HepG2 (cell line): ENCODE results near the gene CLPTM1. TPM values are rescaled to one million over a fixed set of nuclear protein-coding genes. Genes with fewer than 3 reads are reported as not detected.

Experiments
- CEBPG ChIP-seq: IDR thresholded peaks from 2 replicates; pipeline ENCODE4 v1.6.1; 2016
- HNF4A ChIP-seq: sonication (generic); formaldehyde crosslinking; IDR thresholded peaks from 2 replicates; pipeline ENCODE4 v1.4.0; 2020; ENCODE audit warnings: missing genetic modification reagents
- HNRNPL ChIP-seq: fragments of 200-400 bp; formaldehyde crosslinking; IDR thresholded peaks from 2 replicates; pipeline ENCODE4 v1.6.1; 2017; ENCODE audit warnings: mild to moderate bottlenecking, low read depth, low read length
- IKZF1 ChIP-seq: fragments of 450-650 bp; IDR thresholded peaks from 2 replicates; pipeline ENCODE4 v1.7.1; 2016
- MAFG ChIP-seq: sonication (generic); formaldehyde crosslinking; IDR thresholded peaks from 2 replicates; pipeline ENCODE4 v1.5.1; 2020; ENCODE audit warnings: mild to moderate bottlenecking, missing genetic modification reagents
- MED1 ChIP-seq: sonication (generic); formaldehyde crosslinking; IDR thresholded peaks from 2 replicates; pipeline ENCODE4 v1.4.0; 2020; ENCODE audit warnings: missing genetic modification reagents
- MTA1 ChIP-seq: sonication (generic); formaldehyde crosslinking; IDR thresholded peaks from 2 replicates; pipeline ENCODE4 v1.4.0; 2020; ENCODE audit warnings: missing genetic modification reagents, mild to moderate bottlenecking, borderline replicate concordance
- MYNN ChIP-seq: sonication (generic); formaldehyde crosslinking; IDR thresholded peaks from 2 replicates; pipeline ENCODE4 v1.4.0; 2020; ENCODE audit warnings: mild to moderate bottlenecking, low read depth, missing genetic modification reagents
- RCOR2 ChIP-seq: IDR thresholded peaks from 2 replicates; pipeline ENCODE4 v1.6.1; 2016; ENCODE audit warnings: missing biosample characterization, missing genetic modification reagents
- SALL1 ChIP-seq: sonication (generic); formaldehyde crosslinking; IDR thresholded peaks from 2 replicates; pipeline ENCODE4 v1.8.0; 2022; ENCODE audit warnings: mild to moderate bottlenecking, missing genetic modification reagents
- SETDB1 ChIP-seq: sonication (generic); formaldehyde crosslinking; IDR thresholded peaks from 2 replicates; pipeline ENCODE4 v1.5.1; 2020; ENCODE audit warnings: missing genetic modification reagents, mild to moderate bottlenecking, borderline replicate concordance
- SOX5 ChIP-seq: IDR thresholded peaks from 2 replicates; pipeline ENCODE4 v1.6.1; 2016; ENCODE audit warnings: borderline replicate concordance
- SP2 ChIP-seq: sonication (generic); formaldehyde crosslinking; IDR thresholded peaks from 2 replicates; pipeline ENCODE4 v1.5.1; 2020; ENCODE audit warnings: mild to moderate bottlenecking, missing genetic modification reagents
- ZBTB33 ChIP-seq: sonication (generic); formaldehyde crosslinking; IDR thresholded peaks from 2 replicates; pipeline ENCODE4 v1.4.0; 2020; ENCODE audit warnings: missing genetic modification reagents
- ZBTB38 ChIP-seq: sonication (generic); formaldehyde crosslinking; IDR thresholded peaks from 2 replicates; pipeline ENCODE4 v1.5.1; 2020; ENCODE audit warnings: mild to moderate bottlenecking, missing genetic modification reagents
- ZBTB42 ChIP-seq: sonication (generic); formaldehyde crosslinking; IDR thresholded peaks from 2 replicates; pipeline ENCODE4 v1.5.0; 2020; ENCODE audit warnings: mild to moderate bottlenecking, missing genetic modification reagents
- ZFX ChIP-seq: sonication (generic); formaldehyde crosslinking; IDR thresholded peaks from 2 replicates; pipeline ENCODE4 v1.4.0; 2020; ENCODE audit warnings: mild to moderate bottlenecking, low read depth, missing genetic modification reagents, moderate library complexity
- ZNF101 ChIP-seq: sonication (generic); formaldehyde crosslinking; IDR thresholded peaks from 2 replicates; pipeline ENCODE4 v1.4.0; 2020; ENCODE audit warnings: mild to moderate bottlenecking, low read depth, missing genetic modification reagents, borderline replicate concordance
- ZNF329 ChIP-seq: sonication (generic); formaldehyde crosslinking; IDR thresholded peaks from 2 replicates; pipeline ENCODE4 v1.9.0; 2021; ENCODE audit warnings: low read depth, mild to moderate bottlenecking, missing genetic modification reagents
- ZNF747 ChIP-seq: sonication (generic); formaldehyde crosslinking; IDR thresholded peaks from 2 replicates; pipeline ENCODE4 v1.8.1; 2023; ENCODE audit warnings: missing genetic modification reagents, mild to moderate bottlenecking, borderline replicate concordance
- ZNF75D ChIP-seq: sonication (generic); formaldehyde crosslinking; IDR thresholded peaks from 2 replicates; pipeline ENCODE4 v1.8.1; 2023; ENCODE audit warnings: missing genetic modification reagents, mild to moderate bottlenecking, borderline replicate concordance
- ZSCAN9 ChIP-seq: IDR thresholded peaks from 2 replicates; pipeline ENCODE4 v1.6.1; 2016; ENCODE audit warnings: borderline replicate concordance
- polyA plus RNA-seq, 8 experiments: library from polyadenylated mRNA; depleted of rRNA in 3 of 8; stranded (reverse) in 7 of 8; unstranded in 1 of 8; fragments of >200 nt; fragmentation: Illumina TruSeq in 4 of 8; extraction: Trizol in 4 of 8; gene quantifications; 2 replicates each; pipeline versions ENCODE4 v1.2.1 to v1.2.3, GENCODE V29; 2011 to 2016; ENCODE audit warnings: low read depth in 4 of 8, missing spikeins in 1 of 8, mixed read lengths in 1 of 8; ENCODE audit not compliant: insufficient read depth in 1 of 8
- total RNA-seq, 5 experiments: library from RNA; depleted of rRNA; stranded (reverse); fragments of >200 nt; fragmentation: Illumina TruSeq; extraction: Trizol; gene quantifications; 2 replicates each; pipeline ENCODE4 v1.2.3, GENCODE V29; 2016; ENCODE audit warnings: low read depth in 1 of 5
- TF ChIP-seq, protein P1 (sequence below): fragments of 450-650 bp; IDR thresholded peaks from 2 replicates; pipeline ENCODE4 v1.6.1; 2017; ENCODE audit warnings: mild to moderate bottlenecking
- TF ChIP-seq, protein P2 (sequence below): sonication (generic); formaldehyde crosslinking; IDR thresholded peaks from 2 replicates; pipeline ENCODE4 v1.5.1; 2020; ENCODE audit warnings: mild to moderate bottlenecking, missing genetic modification reagents, moderate library complexity

Gene CLPTM1
- total and polyA plus RNA-seq, 2 of the 13 experiments (the other 11 are each of a cell fraction or from before 2014, with no cell fraction given): 34.9 to 42.8 TPM

- TF ChIP-seq, protein P1, sequence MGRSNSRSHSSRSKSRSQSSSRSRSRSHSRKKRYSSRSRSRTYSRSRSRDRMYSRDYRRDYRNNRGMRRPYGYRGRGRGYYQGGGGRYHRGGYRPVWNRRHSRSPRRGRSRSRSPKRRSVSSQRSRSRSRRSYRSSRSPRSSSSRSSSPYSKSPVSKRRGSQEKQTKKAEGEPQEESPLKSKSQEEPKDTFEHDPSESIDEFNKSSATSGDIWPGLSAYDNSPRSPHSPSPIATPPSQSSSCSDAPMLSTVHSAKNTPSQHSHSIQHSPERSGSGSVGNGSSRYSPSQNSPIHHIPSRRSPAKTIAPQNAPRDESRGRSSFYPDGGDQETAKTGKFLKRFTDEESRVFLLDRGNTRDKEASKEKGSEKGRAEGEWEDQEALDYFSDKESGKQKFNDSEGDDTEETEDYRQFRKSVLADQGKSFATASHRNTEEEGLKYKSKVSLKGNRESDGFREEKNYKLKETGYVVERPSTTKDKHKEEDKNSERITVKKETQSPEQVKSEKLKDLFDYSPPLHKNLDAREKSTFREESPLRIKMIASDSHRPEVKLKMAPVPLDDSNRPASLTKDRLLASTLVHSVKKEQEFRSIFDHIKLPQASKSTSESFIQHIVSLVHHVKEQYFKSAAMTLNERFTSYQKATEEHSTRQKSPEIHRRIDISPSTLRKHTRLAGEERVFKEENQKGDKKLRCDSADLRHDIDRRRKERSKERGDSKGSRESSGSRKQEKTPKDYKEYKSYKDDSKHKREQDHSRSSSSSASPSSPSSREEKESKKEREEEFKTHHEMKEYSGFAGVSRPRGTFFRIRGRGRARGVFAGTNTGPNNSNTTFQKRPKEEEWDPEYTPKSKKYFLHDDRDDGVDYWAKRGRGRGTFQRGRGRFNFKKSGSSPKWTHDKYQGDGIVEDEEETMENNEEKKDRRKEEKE: no peak
- peak; percentile 93 for TF ChIP-seq ZBTB33 (CRISPR knock-in tag)
- TF ChIP-seq SP2: no peak
- 0 out of 2 replicates have a peak, but pooled peaks have one; percentile 31 for TF ChIP-seq RCOR2 (CRISPR knock-in tag)
- TF ChIP-seq CEBPG (CRISPR knock-in tag): no peak
- no peak for TF ChIP-seq ZNF329
- no peak for TF ChIP-seq ZSCAN9
- no peak for TF ChIP-seq MYNN (CRISPR knock-in tag)
- no peak for TF ChIP-seq SETDB1
- TF ChIP-seq, protein P2, sequence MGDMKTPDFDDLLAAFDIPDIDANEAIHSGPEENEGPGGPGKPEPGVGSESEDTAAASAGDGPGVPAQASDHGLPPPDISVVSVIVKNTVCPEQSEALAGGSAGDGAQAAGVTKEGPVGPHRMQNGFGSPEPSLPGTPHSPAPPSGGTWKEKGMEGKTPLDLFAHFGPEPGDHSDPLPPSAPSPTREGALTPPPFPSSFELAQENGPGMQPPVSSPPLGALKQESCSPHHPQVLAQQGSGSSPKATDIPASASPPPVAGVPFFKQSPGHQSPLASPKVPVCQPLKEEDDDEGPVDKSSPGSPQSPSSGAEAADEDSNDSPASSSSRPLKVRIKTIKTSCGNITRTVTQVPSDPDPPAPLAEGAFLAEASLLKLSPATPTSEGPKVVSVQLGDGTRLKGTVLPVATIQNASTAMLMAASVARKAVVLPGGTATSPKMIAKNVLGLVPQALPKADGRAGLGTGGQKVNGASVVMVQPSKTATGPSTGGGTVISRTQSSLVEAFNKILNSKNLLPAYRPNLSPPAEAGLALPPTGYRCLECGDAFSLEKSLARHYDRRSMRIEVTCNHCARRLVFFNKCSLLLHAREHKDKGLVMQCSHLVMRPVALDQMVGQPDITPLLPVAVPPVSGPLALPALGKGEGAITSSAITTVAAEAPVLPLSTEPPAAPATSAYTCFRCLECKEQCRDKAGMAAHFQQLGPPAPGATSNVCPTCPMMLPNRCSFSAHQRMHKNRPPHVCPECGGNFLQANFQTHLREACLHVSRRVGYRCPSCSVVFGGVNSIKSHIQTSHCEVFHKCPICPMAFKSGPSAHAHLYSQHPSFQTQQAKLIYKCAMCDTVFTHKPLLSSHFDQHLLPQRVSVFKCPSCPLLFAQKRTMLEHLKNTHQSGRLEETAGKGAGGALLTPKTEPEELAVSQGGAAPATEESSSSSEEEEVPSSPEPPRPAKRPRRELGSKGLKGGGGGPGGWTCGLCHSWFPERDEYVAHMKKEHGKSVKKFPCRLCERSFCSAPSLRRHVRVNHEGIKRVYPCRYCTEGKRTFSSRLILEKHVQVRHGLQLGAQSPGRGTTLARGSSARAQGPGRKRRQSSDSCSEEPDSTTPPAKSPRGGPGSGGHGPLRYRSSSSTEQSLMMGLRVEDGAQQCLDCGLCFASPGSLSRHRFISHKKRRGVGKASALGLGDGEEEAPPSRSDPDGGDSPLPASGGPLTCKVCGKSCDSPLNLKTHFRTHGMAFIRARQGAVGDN (CRISPR knock-in tag): peak; percentile 12; the same call in 1 of the 2 replicates
- 0 out of 2 replicates have a peak, but pooled peaks have one; percentile 51 for TF ChIP-seq HNRNPL
- TF ChIP-seq MTA1: 0 out of 2 replicates have a peak, but pooled peaks have one; percentile 24
- no peak for TF ChIP-seq IKZF1
- peak; percentile 86 for TF ChIP-seq ZBTB38 (CRISPR knock-in tag)
- TF ChIP-seq ZFX: peak; percentile 30; the same call in 1 of the 2 replicates
- TF ChIP-seq ZNF101 (CRISPR knock-in tag): no peak
- TF ChIP-seq SALL1 (CRISPR knock-in tag): peak; percentile 38; the same call in 1 of the 2 replicates
- no peak for TF ChIP-seq ZNF747
- TF ChIP-seq MAFG (CRISPR knock-in tag): no peak
- TF ChIP-seq MED1 (CRISPR knock-in tag): 0 out of 2 replicates have a peak, but pooled peaks have one; percentile 14
- TF ChIP-seq ZBTB42 (CRISPR knock-in tag): no peak
- 0 out of 2 replicates have a peak, but pooled peaks have one; percentile 23 for TF ChIP-seq SOX5 (CRISPR knock-in tag)
- peak; percentile 67 for TF ChIP-seq HNF4A (CRISPR knock-in tag)
- TF ChIP-seq ZNF75D: no peak
Observed at GRCh38 chr19:44930088-44930487, 25.1 kb upstream of the CLPTM1 start (continued).
